ENCODE data around the gene CCK.

CCK gene

GRCh38 chr3:42300013-42300412 lies 34.0 kb upstream of the CCK start:
- no peak for TF ChIP-seq CTCF (IDR thresholded peaks at IDR 0.05)

GRCh38 chr3:42298259-42298658 lies 32.3 kb upstream of the CCK start:
- no peak for TF ChIP-seq CTCF (IDR thresholded peaks at IDR 0.05)

GRCh38 chr3:42292009-42292408 lies 26.0 kb upstream of the CCK start:
- TF ChIP-seq CTCF (IDR thresholded peaks at IDR 0.05): no peak

GRCh38 chr3:42290966-42291714 lies 25.2 kb upstream of the CCK start:
- no peak for TF ChIP-seq CTCF (IDR thresholded peaks at IDR 0.05)

GRCh38 chr3:42289026-42289425 lies 23.0 kb upstream of the CCK start:
- TF ChIP-seq CTCF (IDR thresholded peaks at IDR 0.05): no peak

GRCh38 chr3:42288385-42288784 lies 22.4 kb upstream of the CCK start:
- TF ChIP-seq CTCF (IDR thresholded peaks at IDR 0.05): no peak

GRCh38 chr3:42277676-42278075 lies 11.7 kb upstream of the CCK start:
- no peak for TF ChIP-seq CTCF (IDR thresholded peaks at IDR 0.05)
